ENCODE measurements around the gene PNMA6E.

Gene PNMA6E

GRCh38 chrX:153420851-153421599, 19.9 kb upstream of the PNMA6E start:
- Histone ChIP-seq H3K27me3 (peaks cover 85% of the 10 kb centered on the region), H3K27ac (no peak overlapping the region), H3K9ac (no peak overlapping the region), H3K4me3 (no peak overlapping the region), H3K4me1 (peaks cover 18% of the 10 kb centered on the region), H4K20me1 (no peaks in the 10 kb centered on the region), H3K4me2 (no peak overlapping the region), H3K36me3 (no peaks in the 10 kb centered on the region), H3K9me3 (peaks cover 16% of the 10 kb centered on the region; the same call in 1 of the 2 replicates)
- no peak for TF ChIP-seq Cebpa-rat (IDR thresholded peaks at IDR 0.05)

GRCh38 chrX:153417637-153418036, 16.5 kb upstream of the PNMA6E start:
- H3K9me3 ChIP-seq = peaks cover 16% of the 10 kb centered on the region; the same call in 1 of the 2 replicates
- no peak overlapping the region for H3K9ac ChIP-seq
- no peak overlapping the region for H3K27ac ChIP-seq
- H3K27me3 ChIP-seq = peaks cover 81% of the 10 kb centered on the region
- peaks cover 12% of the 10 kb centered on the region; the same call in 1 of the 2 replicates for H4K20me1 ChIP-seq
- TF ChIP-seq Cebpa-rat (IDR thresholded peaks at IDR 0.05) = no peak
- no peaks in the 10 kb centered on the region for H3K36me3 ChIP-seq
- H3K4me2 ChIP-seq = peak overlapping the region; percentile 24; the same call in 1 of the 2 replicates
- peaks cover 18% of the 10 kb centered on the region for H3K4me1 ChIP-seq
- H3K4me3 ChIP-seq = no peak overlapping the region

GRCh38 chrX:153416781-153417450, 15.8 kb upstream of the PNMA6E start:
- Histone ChIP-seq H4K20me1 (peaks cover 15% of the 10 kb centered on the region; the same call in 1 of the 2 replicates), H3K9ac (no peak overlapping the region), H3K4me1 (peaks cover 22% of the 10 kb centered on the region), H3K9me3 (peaks cover 16% of the 10 kb centered on the region; the same call in 1 of the 2 replicates), H3K4me3 (no peak overlapping the region), H3K4me2 (peak overlapping the region; percentile 18), H3K27ac (no peak overlapping the region), H3K27me3 (peaks cover 88% of the 10 kb centered on the region), H3K36me3 (no peaks in the 10 kb centered on the region)
- no peak for TF ChIP-seq Cebpa-rat (IDR thresholded peaks at IDR 0.05)

- H3K4me3 ChIP-seq = no peak overlapping the region
- H4K20me1 ChIP-seq = peaks cover 20% of the 10 kb centered on the region; the same call in 1 of the 2 replicates
- H3K9ac ChIP-seq = no peak overlapping the region
- no peak for TF ChIP-seq Cebpa-rat (IDR thresholded peaks at IDR 0.05)
- H3K36me3 ChIP-seq = no peaks in the 10 kb centered on the region
- no peak overlapping the region for H3K27ac ChIP-seq
- peaks cover 96% of the 10 kb centered on the region for H3K27me3 ChIP-seq
- peaks cover 27% of the 10 kb centered on the region for H3K4me1 ChIP-seq
- H3K9me3 ChIP-seq = no peaks in the 10 kb centered on the region
- no peak overlapping the region for H3K4me2 ChIP-seq
These were observed 13.8 kb upstream of the PNMA6E start for GRCh38 chrX:153414856-153415510.

GRCh38 chrX:153413731-153414130, 12.6 kb upstream of the PNMA6E start:
- Histone ChIP-seq H3K36me3 (no peaks in the 10 kb centered on the region), H4K20me1 (peaks cover 20% of the 10 kb centered on the region; the same call in 1 of the 2 replicates), H3K9me3 (no peaks in the 10 kb centered on the region), H3K4me2 (no peak overlapping the region), H3K9ac (no peak overlapping the region), H3K4me3 (no peak overlapping the region), H3K4me1 (peaks cover 27% of the 10 kb centered on the region), H3K27me3 (peaks cover 94% of the 10 kb centered on the region), H3K27ac (no peak overlapping the region)
- no peak for TF ChIP-seq Cebpa-rat (IDR thresholded peaks at IDR 0.05)

- H4K20me1 ChIP-seq = peaks cover 20% of the 10 kb centered on the region; the same call in 1 of the 2 replicates
- TF ChIP-seq Cebpa-rat (IDR thresholded peaks at IDR 0.05) = no peak
- H3K9me3 ChIP-seq = no peaks in the 10 kb centered on the region
- no peak overlapping the region for H3K27ac ChIP-seq
- no peaks in the 10 kb centered on the region for H3K36me3 ChIP-seq
- peaks cover 23% of the 10 kb centered on the region for H3K4me1 ChIP-seq
- H3K4me2 ChIP-seq = no peak overlapping the region
- H3K4me3 ChIP-seq = no peak overlapping the region
- H3K9ac ChIP-seq = no peak overlapping the region
- H3K27me3 ChIP-seq = peaks cover 87% of the 10 kb centered on the region
These were observed 11.9 kb upstream of the PNMA6E start for GRCh38 chrX:153412746-153413720.

- no peaks in the 10 kb centered on the region for H3K36me3 ChIP-seq
- no peak overlapping the region for H3K9ac ChIP-seq
- H3K4me3 ChIP-seq = peak overlapping the region; percentile 51
- H4K20me1 ChIP-seq = peaks cover 20% of the 10 kb centered on the region; the same call in 1 of the 2 replicates
- peaks cover 81% of the 10 kb centered on the region for H3K27me3 ChIP-seq
- no peak for TF ChIP-seq Cebpa-rat (IDR thresholded peaks at IDR 0.05)
- no peaks in the 10 kb centered on the region for H3K9me3 ChIP-seq
- peaks cover 14% of the 10 kb centered on the region for H3K4me1 ChIP-seq
- H3K27ac ChIP-seq = no peak overlapping the region
- H3K4me2 ChIP-seq = peak overlapping the region; percentile 58
These were observed 10.9 kb upstream of the PNMA6E start for GRCh38 chrX:153411988-153412574.

- H3K4me1 ChIP-seq = peaks cover 9% of the 10 kb centered on the region
- H3K4me2 ChIP-seq = peak within 1 kb of the TSS; percentile 58
- peak within 1 kb of the TSS; percentile 51 for H3K4me3 ChIP-seq
These were observed 10.3 kb upstream of the PNMA6E start, which contains the start of gene ZFP92 for GRCh38 chrX:153411255-153411987. Gene ZFP92 (plus strand): TSS chrX:153411472. CDS start chrX:153418323, 6,851 bp downstream.

More at GRCh38 chrX:153411255-153411987, 10.3 kb upstream of the PNMA6E start, which contains the start of gene ZFP92:
- Histone ChIP-seq H3K27ac (no peak within 1 kb of the TSS), H3K9ac (no peak within 1 kb of the TSS), H4K20me1 (peaks cover 24% of the 10 kb centered on the region; the same call in 1 of the 2 replicates), H3K27me3 (peaks cover 78% of the 10 kb centered on the region), H3K9me3 (no peaks in the 10 kb centered on the region), H3K36me3 (no peaks in the 10 kb centered on the region)
- TF ChIP-seq Cebpa-rat (IDR thresholded peaks at IDR 0.05) = no peak

All from BLaER1 (cell line).